Umbilical cord (tissue), 2 donors: ENCODE results near the gene ECM2. TPM values are rescaled to one million over a fixed set of nuclear protein-coding genes. Genes with fewer than 3 reads are reported as not detected.

Experiments
- DNase-seq: peaks from one replicate; pipeline ENCODE4 v3.0.0-alpha.2; 2015; ENCODE audit warnings: low spot score
- total RNA-seq: library from RNA; depleted of rRNA; stranded (reverse); fragments of >200 nt; gene quantifications from one replicate; pipeline ENCODE4 v1.2.3, GENCODE V29; 2014; ENCODE audit warnings: low replicate concordance; ENCODE audit not compliant: insufficient read depth

Gene ECM2
- total RNA-seq, 1 donor from 2014 or later: 13.5 TPM

DNA sequence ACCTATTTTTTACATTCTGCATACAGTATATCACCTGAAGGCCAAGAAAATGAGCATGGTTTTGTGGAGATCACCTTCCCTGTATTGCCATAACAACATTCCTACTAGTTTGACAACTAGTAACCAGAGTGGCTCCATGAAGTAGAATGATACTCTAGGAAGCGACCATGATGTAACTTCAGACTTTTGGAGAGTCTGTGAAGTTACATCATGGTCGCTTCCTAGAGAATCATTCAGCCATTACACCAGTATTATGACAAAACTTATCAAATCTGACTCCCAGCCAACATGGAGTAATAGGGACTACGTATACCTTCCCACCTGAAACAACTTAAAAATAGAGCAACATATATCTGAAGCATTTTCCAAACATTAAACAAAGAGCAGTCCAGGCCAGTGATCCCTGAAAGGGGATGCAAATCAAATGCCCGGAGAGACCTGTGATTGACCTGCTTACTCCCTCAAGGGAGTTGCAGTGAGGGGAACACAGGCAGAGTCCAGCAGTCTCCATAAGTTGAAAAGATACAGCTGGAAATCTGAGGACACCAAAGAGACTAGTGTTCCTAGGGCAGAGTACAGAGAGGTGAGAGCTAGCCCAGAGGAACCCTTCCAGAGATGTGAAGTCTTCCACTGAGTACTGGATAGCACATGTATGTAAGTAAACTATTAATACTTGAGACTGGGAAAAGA, 7.8 kb downstream of the ECM2 start:
- no peak for DNase-seq

DNA sequence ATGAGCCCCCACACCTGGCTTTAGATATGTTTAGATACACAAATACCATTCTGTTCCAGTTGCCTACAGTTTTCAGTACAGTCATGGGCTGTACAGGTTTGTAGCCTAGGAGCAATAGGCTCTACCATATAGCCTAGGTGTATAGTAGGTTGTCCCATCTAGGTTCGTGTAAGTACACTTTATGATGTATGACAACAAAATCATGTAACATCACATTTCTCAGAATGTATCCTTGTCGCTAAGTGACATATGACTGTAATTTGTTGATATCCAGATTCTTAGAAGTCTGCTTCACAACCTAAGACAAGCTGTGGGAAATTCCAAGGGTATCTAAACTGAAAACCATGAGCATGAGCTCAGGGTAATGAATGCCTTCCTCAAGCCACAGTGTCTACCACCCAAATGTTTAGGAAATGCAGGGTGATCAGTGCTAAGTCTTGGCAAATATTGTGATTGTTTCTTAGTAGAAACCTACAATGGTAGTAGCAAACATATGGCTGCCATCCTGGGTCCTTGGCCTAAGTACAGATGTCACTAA, 8.4 kb downstream of the ECM2 start:
- no peak for DNase-seq

DNA sequence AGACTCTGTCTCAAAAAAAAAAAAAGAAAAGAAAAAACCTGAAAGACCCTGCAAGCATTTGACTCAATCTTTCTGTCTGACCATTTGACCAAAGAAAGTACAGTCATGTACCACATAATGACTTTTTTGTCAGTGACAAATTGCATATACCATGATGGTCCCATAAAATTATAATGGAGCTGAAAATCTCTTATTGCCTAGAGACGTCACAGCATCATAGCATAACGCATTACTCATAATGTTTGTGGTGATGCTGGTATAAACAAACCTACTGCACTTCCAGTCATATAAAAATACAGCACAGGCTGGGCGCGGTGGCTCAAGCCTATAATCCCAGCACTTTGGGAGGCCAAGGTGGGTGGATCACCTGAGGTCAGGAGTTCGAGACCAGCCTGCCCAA, 10.5 kb downstream of the ECM2 start:
- DNase-seq: no peak

GRCh38 chr9:92524881-92525280, 10.9 kb downstream of the ECM2 start:
- DNase-seq: no peak

DNA sequence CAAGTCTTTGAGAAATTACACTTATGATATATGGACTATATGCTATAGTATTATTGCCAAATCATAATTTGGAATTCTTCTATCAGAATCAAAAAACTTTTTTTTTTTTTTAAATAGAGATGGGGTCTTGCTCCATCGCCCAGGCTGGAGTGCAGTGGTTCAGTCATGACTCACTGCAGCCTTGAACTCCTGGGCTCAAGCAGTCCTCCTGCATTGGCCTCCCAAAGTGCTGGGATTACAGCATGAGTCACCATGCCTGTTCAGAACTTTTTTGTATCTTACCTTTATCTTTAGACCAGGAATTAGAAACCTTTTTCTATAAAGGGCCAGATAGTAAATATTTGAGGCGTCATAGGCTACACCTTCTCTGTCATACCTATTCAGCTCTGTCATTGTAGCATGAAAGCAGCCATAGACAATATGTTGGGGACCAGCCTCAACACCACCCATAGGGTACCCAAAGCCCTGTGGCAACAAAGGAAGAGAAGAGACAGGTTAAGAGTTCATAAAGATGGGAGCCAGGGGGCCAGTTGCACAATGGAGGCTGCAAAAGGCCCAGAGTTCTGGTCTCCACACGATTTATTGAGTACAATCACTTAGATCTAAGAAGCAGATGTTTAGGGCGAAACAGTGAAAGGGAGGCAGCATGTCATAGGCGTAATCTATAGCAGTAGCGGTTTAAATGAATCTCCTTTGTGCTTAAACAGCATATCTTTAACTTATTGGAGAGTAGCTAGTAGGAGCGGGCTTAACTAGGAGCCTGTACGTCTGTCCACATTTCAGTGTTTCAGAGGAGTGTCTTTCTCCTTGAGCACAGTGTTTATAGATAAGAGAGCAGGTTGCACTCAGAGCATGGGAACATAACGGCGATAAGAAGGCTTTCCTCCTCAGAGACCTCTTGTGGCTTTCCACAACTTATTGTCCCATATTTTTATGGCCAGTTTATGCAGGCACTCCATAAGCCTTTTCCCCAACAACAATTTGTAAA, 12.5 kb downstream of the ECM2 start:
- no peak for DNase-seq

DNA sequence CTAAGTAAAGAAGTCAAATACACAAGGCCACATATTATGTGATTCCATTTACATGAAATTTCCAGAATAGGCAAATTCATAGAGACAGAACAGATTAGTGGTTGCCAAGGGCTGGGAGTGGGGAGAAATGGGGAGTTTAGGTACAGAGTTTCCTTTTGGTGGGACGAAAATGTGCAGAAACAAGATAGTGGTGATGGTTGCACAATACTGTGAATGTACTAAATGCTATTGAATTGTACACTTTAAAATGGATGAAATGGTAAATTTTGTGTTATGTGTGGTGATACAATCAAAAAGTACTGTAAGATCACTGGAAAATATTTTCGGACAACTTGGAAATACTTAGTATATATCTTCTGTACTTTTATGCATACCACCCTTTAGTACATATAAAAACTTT, 15.0 kb downstream of the ECM2 start:
- DNase-seq: no peak

DNA sequence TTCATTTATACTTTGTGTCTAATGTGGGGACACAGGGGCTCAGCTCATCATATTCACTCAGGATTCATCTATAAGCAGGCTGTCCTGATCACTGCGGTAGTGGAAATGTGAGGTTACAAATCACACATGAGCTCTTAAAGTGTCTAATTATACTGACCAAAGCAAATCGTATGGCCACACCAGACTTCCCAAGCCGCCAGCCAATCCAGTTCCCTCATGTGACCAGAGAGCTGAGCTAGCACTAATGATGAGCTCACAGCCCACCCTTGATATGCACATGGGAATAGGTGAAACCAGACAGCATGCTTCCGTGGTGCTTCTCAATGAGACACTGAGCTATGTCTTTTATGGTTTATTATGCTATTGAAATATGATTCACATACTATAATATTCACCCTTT, 17.6 kb downstream of the ECM2 start:
- no peak for DNase-seq

DNA sequence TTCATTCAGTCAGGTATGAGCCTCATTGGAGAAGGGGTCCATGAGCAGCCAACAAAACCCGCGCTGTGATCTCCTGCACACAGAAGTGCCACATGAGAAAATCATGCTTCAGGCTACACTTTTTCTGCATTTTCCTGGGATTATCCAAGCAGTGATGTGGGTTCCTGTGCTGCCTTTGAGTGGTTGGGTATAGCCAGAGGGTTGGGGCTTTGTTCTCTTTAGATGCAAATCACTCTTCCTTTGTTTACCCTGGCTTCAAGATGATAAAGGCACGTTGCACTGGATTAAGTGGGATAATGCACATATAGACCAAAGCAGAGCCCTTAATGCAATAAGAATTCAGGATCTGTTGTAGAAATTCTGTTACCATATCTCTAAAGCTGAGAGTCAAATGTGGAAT, 18.7 kb downstream of the ECM2 start:
- DNase-seq: peak; percentile 24

DNA sequence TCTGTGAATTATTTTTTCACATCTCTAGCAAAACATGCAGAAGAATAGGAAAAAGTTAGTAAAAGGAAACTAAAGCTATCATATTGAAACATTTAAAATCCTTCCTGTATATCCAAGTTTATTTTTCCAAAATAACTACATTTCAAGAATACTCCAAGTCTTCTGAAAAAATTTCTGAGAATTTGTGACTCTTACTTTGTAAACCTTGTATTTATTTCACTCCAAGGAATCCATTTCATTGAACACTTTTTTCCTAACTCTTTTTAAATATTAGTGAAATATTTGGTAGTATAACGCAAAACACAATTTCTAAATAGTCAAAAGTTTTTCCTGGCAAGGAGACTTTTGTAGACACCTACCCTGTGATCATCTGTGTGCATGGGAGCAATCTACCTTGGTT, 19.3 kb downstream of the ECM2 start:
- DNase-seq: no peak

- DNase-seq: no peak
Observed at GRCh38 chr9:92514635-92515034, 21.2 kb downstream of the ECM2 start.

- no peak for DNase-seq
Observed at GRCh38 chr9:92513349-92513748, 22.4 kb downstream of the ECM2 start.

- DNase-seq: no peak
Observed at GRCh38 chr9:92512622-92513021, 23.2 kb downstream of the ECM2 start.

DNA sequence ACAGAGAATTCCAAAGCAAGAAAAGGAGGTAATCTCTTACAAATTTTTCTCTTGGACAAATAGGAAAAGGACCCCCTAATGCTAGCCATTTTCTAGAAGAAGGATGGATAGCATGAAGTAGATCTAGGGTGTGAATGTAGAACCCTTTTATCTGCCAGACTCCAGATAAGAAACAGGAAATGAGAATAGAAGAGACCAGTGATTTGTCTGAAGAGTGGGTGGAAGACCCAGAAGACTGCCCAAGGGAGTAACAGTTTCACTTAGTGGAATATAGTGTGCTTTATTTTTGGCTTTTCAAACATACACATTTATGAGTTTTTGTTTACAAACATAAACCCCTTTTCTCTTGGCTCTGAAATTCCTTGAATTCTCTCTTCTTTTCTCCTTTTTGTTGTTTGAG, 25.0 kb downstream of the ECM2 start:
- DNase-seq: no peak

DNA sequence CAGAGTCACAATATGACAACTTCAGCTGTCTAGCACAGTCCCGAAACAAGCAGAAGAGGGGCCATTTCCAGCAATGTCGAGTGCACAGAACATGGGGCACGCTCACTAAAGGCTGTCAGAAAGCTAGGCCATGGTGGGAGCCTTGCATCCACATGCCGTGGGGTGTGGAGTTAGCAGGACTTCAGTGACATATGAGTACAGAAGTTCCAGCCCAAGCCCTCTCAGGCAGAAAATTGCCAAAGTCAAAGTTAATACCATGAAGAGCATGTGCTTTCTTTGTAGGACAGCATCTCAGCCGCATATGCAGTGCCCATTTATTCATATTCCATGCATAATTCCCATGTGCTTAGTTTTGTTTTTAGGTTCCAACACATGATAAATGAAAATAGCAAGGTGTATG, 26.7 kb downstream of the ECM2 start:
- no peak for DNase-seq

- DNase-seq: peak; percentile 30
Observed at GRCh38 chr9:92508018-92508820, 27.6 kb downstream of the ECM2 start.

- no peak for DNase-seq
Observed at GRCh38 chr9:92507496-92507895, 28.3 kb downstream of the ECM2 start.

- no peak for DNase-seq
Observed at GRCh38 chr9:92507005-92507404, 28.8 kb downstream of the ECM2 start.

GRCh38 chr9:92506184-92506857, 29.5 kb downstream of the ECM2 start:
- DNase-seq: peak; percentile 89

DNA sequence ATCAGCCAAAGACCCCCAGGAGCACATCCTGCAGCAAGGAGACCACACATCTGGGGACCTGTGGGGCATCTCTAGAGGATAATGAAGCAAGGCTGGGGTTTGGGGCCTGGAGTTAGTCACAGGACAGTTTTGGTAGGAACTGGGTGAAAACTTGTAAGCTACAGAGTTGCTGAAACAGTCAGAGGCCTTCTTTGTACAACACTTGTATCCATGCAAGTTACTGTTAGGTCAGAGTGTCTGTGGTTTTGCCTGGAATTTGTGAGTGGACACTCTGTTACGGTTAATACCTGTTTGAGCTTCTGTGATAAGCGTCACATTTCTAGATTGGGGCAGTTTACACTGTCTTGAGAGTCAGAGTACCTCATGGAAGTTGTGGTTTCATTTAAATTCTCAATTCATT, 30.9 kb downstream of the ECM2 start:
- no peak for DNase-seq

DNA sequence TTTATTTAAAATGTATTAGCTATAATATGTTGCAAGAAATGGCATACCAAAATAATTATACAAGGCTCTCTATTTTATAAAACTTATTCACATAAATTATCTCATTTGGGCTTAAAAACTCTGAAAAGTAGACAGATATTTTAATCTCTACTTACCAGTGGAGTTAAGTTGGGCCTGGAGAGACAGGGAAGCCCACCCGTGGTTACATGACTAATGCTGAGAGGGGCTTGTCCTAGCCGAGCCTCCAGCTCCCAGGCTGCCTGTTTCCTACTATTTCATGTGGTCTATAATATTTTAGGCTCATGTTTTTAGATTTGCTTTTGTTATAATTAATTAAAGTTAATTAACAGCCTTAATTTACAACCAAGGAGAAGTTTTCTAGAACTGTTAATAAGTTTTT, 32.6 kb downstream of the ECM2 start:
- no peak for DNase-seq

DNA sequence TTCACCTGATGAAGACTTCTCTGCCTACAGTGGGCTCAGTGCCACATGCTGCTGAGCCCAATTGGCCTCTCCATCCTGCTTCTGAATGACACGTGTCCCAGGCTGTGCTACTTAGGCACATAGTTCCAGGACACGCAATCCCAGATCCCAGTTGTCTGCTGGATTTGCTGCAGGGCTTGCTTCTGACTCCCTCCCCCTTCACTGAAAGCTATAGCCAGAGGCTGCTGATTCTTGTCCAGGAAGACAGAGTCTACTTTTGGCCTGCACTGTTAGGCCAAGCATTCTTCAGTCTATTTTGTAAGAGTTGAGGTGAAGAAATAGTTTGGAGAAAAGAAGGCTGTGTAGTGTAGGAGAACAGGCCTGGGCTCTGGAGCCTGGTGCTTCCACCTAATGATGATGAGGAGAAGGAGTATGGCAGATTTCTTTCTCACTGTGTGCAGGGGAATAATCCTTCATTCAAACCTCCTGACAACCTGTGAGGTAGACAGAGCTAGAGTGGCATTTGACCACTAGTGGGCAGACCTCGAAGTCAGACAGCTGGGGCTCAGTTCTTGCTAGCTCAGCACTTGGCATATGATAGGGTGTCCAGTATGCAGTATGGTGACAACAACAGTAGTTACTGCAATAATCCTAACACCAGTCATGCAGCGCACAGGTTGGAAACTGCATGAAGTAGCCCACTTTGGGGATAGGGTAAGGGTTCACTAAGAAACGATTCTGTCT, 34.0 kb downstream of the ECM2 start:
- DNase-seq: no peak
